Measurements from ENCODE around the gene WWOX.

DNA sequence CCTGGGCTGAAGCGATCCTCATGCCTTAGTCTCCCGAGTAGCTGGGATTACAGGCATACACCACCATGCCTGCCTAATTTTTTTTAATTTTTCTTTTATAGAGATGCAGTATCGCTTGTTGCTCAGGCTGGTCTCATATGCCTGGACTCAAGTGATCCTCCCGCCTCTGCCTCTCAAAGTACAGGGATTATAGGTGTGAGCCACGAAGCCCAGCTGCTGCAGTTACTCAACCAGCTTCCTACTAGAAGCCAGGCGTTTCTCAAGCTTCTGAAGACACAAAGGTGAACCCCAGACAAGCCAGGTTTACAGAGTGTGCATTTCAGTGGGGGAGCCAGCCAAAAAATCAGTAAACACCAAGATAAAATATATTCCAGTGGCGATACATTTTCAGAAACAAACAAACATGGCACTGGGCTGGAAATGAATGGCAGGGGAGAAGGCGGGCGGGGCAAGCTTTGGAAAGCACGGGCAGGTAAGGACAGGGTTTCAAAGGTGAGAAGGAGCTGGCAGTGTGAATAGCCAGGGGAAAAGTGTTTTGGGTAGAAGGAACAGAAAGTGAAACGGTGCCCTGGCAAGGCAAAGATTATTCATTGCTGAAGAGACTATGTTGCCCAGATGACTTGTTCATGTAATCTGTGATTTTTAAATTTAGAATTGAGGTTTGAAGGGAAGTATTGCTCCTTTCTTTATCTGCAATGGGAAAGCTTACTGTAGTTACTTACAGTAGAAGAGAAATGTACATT, 471.1 kb downstream of the WWOX start:
- TF ChIP-seq, protein P1, sequence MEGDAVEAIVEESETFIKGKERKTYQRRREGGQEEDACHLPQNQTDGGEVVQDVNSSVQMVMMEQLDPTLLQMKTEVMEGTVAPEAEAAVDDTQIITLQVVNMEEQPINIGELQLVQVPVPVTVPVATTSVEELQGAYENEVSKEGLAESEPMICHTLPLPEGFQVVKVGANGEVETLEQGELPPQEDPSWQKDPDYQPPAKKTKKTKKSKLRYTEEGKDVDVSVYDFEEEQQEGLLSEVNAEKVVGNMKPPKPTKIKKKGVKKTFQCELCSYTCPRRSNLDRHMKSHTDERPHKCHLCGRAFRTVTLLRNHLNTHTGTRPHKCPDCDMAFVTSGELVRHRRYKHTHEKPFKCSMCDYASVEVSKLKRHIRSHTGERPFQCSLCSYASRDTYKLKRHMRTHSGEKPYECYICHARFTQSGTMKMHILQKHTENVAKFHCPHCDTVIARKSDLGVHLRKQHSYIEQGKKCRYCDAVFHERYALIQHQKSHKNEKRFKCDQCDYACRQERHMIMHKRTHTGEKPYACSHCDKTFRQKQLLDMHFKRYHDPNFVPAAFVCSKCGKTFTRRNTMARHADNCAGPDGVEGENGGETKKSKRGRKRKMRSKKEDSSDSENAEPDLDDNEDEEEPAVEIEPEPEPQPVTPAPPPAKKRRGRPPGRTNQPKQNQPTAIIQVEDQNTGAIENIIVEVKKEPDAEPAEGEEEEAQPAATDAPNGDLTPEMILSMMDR (IDR thresholded peaks at IDR 0.05): no peak
- no peak for TF ChIP-seq POLR2A (IDR thresholded peaks at IDR 0.05)
